HG03571 (cell line): ENCODE measurements around the gene MT1M.
"Not testable (repeated sequence)": the region's sequence is repeated elsewhere in the genome, so short reads cannot be mapped to it uniquely, and the experiment has no call there.

Source experiments
- ATAC-seq: cut with Tn5 transposase; IDR thresholded peaks from one replicate; pipeline ENCODE4 v1.9.1; 2021; ENCODE audit not compliant: unreplicated experiment

MT1M gene

DNA sequence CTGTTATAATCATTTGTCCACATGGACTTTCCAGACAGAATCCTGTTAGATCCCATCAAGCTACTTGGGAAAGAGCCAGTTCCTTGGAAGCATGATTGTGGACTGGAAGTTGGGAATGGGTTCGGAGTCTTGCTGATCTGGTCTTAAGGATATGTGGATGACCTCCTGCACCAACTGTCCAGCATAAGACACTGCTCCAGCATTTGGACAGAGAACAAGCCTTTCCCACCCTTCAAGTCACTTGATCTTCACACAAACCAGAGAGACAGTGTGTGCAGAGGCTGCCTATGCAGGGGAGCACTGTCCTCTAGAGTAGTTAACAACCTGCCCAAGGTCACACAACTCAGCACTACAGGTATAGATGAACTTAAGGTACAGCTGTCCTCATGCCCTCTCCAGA is 13.4 kb downstream of the MT1M start:
- no peak for ATAC-seq

DNA sequence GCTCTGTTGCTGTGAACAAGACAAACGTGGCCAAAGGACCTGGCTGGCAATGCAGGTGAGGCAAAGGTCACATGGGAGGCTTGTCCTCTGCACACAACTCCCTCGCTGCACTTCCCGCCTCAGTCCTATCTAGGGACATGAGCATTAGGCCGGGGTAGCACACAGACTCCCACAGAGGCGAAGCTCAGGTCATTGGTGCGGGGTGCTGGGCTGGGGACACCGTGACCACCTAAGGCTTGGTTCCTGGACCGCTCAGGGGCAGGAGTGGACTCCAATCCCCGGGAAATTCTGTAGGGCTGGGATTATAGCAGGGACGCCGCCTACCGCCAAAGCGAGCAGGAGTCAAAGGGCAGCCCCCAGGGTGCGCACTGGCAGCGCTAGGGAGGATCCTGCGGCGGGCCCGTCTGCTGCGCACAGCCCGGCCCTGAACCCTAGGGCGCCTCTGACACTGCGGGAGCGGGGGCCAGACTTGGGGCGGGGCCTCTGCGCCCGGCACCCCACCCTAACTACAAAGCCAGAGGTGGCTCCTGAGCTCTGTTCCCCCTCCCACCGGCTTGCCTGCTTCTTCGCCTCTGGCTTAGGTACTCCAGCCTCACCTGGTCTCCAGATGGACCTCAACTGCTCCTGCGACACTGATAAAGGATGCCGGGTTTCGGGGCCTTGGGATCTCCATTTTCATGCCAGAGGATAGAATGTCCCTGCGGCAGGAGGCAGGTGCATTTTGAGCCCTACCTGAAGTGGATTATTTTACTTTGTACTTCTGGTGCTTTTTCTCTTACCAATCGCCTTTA is 15.4 kb downstream of the MT1M start:
- no peak for ATAC-seq

DNA sequence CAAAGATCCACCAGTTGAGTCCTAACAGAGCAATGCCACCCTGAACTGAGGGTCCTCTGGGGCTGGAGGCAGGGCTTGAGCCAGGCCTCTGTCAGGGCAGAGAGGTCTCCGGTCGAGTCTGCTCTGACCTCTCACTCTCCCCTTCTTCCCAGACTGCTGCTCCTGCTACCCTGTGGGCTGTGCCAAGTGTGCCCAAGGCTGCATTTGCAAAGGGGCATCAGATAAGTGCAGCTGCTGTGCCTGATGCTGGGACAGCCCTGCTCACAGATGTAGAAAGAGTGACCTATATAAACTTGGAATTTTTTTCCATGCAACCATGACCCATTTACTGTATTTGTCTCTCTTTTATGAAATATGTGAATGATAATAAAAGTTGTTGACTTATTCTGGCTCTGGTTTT is 16.8 kb downstream of the MT1M start:
- ATAC-seq, result no peak

DNA sequence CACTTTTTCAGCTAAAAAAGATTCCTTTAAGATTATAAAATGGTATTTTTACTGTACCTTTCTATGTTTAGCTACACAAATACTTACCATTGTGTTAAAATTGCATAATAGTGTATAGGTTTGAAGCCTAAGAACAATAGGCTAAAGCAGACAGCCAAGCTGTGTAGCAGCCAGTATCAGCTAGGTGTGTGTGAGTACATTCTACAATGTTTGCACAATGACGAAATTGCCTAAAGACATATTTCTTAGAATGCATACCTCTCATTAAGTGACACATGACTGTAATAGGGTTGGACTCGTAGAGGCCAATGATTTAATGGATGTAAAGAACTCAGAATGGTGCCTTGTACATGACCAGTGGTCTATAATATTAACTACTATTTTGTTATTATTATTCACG is 17.4 kb downstream of the MT1M start:
- no peak for ATAC-seq

DNA sequence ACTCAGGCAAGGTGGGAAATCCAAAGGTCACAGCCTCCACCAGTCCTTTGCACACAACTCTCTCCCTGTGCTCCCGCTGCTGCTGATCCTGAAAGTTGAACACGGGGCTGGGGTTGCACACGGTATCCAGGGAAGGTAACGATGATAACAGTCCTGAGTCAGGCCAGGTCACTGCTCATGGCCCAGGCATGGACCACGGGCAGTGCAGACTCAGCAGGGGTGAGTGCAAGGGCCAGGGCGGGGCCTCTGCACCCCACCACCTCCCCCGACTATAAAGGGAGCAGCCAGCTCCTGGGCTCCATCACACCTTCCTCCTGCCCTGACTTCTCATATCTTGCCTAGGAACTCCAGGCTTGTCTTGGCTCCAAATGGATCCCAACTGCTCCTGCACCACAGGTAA is 19.1 kb downstream of the MT1M start, which contains the start of gene MT1B:
Gene MT1B (plus strand): TSS at position 301 of the 400 bp plus-strand sequence. CDS start 68 bp downstream, at position 369.
- no peak for ATAC-seq

DNA sequence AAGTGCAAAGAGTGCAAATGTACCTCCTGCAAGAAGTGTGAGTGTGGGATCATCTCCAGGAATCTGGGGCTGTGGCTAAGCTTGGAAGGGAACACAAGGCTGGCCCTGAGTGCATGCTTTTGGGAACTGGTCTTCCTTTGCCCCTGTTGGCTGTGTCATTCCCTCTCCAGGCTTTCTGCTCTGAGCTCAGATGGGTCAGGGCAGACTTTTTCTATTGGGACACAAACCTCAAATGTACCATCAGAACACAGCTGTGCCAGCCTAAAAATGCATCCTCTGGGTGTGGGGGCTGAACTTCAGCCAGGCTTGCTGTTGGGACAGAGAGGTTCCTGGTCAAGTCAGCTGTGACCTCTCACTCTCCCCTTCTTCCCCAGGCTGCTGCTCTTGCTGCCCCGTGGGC is 20.1 kb downstream of the MT1M start:
- ATAC-seq, result no peak

DNA sequence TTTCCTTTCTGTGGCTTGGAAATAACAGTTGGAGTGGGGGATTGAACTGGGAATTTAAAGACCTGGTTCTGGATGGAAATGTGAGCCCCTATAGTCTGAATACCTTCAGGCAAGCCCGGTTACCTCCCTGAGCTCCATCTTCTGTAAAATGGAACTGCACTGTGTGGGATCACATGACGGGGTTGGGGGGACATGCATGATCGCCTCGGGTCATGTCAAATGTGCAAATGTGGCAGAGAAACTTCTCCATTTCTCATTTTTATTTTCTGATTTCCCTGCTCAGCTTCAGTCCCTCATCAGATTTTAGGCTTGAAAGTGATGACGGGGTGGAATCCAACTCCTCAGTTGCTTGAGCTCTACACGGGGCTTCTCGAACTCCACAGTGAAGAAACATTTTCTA is 20.8 kb downstream of the MT1M start:
- ATAC-seq, result no peak

DNA sequence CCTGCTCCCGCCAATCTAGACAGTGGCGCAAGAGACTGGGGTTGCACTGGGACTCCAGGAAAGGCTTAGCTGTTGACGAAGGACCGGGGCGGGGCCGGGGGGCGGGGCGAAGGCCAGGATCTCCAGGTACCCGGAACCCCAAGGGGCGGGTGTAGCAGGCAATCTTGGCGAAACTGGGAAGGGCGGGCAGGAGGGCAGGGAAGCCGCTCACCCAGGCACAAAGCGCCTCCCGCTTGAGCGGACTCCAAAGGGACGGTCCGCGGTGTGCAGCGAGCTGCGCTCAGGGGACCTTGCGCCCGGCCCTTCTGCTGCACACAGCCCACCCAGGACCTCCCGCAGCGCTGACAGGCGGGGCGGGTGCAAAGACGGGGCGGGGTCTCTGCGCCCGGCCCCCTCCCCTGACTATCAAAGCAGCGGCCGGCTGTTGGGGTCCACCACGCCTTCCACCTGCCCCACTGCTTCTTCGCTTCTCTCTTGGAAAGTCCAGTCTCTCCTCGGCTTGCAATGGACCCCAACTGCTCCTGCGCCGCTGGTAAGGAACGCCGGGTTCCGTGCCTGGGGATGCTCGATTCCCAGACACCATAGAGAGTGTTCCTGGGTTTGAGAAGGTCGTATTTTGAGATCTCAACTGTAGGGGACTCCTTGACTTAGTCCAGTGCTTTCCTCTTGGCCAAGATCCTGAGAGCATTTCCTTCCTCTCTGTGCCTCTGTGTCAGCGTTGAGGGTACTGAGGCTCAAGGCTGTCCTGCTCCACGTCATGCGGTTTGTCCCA is 25.3 kb downstream of the MT1M start, which contains the start of gene MT1F:
Gene MT1F (plus strand): TSS at position 405 of the 772 bp plus-strand sequence. CDS start 100 bp downstream, at position 505.
- ATAC-seq, result no peak

DNA sequence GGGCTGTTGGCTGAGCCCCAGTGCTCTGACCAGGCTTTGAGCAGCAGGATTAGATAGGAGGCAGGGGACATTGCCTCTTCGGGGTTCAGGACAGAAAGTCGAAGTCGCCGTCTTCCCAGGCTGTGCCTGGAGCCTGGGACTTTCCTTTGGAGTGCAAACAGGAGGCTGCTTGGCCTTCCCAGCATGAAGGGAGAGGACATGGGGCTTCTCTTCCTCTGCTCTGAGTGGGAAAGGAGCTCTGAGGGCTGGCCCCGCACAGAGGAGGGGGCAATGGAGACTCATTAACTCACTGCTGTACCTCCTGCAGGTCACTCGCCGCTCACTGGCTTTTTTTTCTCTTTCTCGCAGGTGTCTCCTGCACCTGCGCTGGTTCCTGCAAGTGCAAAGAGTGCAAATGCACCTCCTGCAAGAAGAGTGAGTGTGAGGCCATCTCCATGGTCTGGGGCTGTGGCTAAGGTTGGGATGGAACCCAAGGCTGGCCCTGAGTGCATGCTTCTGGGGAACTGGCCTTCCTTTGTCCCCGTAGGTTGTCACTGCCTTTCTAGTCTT is 25.9 kb downstream of the MT1M start:
- ATAC-seq, result no peak

DNA sequence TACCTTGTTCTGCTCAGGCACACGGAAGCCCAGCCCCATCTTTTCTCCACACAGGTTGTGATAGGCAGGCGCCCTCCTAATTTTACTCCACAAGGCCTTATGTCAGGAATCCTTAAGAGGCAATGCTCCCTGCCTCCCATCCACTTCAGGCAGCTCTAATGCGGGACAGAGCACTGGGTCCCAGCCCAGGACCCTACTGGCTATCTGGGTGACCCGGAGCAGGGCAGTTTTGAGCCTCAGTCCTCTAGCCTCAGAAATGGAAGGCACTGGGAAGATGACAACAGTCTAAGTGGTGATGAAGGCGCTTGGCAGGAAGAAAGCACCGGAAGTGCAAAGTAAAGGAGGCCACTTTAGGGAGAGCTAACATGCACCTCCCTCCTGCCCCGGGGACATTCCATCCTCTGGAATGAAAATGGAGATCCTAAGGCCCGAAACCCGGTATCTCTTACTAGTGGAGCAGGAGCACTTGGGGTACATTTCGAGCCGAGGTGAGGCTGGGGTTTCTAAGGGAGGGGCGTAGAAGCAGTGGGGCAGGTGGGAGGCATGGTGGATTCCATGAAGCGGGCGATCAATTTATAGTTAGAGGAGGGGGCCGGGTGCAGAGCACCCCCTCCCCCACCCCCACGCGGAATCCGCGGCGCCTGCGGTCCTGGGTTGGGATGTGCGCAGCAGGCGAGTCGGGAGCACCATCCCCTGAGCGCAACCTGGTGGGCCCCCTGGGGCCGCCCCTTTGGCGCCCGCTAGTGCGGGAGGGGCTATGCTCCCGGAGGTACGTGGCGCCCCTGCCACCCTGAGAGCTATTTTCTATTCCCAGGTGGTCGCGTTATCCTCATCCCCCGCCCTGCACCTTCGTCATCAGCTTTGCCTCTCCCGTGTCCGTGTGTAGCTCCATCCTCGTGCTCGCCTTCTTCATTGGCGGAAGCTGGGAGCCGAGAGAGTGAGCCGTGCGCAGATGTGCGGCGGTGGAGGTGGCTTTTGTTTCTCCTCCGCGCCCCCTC is 30.2 kb downstream of the MT1M start:
- no peak for ATAC-seq

DNA sequence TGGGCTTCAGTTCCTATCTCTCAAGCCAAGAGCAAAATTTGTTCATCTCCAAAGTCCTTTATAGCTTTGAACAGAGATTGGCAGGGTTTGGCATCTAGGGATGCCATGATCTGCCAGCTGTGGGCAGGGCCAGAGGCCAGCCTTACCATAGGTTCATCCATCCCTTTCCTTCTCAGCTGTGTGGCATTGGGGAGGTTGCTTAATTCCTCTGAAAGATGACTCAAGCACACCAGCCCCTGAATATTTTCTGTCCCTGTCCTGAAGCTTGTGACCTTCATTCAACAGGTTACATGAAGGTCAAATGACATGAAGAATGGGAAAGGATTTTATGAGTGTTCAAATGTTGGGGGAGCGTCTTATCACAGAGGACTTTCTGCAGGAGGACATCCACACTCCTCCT is 32.0 kb downstream of the MT1M start:
- no peak for ATAC-seq

DNA sequence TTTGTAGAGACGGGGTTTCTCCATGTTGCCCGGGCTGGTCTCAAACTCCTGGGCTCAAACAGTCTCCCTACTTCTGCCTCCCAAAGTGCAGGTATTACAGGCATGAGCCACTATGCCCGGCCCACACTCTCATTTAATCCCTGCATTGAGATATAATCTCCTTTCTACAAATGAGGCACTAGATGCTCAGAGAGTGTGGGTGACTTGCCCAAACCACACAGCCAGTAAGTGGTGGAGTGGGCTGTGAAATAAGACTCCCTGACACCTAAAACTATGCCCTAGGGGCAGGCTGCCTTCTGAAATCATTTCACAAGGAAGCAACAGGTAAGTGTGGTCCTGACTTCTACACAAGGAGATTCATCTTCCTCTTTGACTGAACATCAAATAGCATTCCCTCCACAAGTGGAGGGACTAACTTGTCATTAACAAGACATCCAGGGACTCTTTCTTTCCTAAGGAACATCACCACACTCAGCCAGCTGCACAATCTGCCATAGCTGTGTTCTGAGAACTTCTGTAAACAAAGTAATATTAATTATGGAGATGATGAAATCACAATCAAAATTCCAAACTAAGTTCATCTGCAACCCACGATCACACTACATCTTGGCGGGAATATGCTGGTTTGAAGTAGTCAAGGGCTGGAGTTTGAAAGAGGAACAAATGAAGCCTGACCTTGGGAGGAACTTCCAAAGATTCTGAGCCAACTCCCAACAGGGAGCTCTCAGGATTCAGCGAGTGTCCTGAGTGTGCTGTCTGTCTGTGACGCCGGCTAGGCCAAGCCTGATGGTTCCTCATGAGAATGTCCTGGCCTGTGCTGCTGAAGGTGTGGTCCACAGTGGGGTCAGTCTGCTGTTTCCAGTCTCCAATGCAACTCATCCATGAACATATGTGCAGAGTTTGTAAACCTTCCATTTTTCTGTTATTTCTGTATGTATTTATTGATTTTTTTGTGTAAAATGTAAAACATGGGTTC is 33.1 kb downstream of the MT1M start:
- not testable (repeated sequence) for ATAC-seq

DNA sequence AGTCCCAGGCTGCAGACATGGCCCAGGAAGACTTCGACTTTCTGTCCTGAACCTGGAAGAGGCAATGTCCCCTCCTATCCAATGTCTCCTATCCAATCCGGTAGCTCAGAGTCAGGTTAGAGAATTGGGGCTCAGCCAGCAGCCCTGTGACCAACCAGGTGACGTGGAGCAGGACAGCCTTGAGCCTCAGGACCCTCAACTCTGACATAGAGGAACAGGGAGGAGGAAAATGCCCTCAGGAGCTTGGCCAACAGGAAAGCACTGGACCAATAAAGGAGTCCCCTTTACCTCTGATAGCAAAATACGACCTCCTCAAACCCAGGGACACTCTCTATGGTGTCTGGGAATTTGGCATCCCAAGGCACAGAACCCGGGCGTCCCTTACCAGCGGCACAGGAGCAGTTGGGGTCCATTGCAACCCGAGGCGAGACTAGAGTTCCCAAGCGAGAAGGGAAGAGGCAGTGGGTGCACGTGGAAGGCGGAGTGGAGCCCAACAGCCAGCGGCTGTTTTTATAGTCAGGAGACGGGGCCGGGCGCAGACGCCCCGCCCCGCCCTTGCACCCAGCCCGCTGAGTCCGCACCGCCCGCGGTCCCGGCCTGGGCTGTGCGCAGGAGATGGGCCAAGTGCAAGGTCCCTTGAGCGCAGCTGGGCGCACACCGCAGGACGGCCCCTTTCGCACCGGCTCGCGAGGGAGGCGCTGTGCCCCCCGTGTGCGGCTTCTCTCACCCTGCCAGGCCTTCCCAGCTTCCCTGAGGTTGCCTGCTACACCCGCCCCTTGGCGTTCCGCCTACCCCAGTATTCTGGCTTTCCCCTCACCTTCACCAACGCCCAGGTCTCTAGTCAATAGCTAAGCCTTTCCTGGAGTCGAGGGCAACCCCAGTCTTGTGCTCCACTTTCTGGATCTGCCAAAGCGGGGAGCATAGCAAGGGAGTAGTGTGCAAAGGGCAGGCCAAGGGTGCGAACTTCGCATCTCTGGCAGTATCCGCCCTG is 35.4 kb downstream of the MT1M start, which contains the start of gene MT1G:
Gene MT1G (minus strand): TSS at position 485 of the 991 bp plus-strand sequence. CDS start 72 bp downstream, at position 413.
- no peak for ATAC-seq

DNA sequence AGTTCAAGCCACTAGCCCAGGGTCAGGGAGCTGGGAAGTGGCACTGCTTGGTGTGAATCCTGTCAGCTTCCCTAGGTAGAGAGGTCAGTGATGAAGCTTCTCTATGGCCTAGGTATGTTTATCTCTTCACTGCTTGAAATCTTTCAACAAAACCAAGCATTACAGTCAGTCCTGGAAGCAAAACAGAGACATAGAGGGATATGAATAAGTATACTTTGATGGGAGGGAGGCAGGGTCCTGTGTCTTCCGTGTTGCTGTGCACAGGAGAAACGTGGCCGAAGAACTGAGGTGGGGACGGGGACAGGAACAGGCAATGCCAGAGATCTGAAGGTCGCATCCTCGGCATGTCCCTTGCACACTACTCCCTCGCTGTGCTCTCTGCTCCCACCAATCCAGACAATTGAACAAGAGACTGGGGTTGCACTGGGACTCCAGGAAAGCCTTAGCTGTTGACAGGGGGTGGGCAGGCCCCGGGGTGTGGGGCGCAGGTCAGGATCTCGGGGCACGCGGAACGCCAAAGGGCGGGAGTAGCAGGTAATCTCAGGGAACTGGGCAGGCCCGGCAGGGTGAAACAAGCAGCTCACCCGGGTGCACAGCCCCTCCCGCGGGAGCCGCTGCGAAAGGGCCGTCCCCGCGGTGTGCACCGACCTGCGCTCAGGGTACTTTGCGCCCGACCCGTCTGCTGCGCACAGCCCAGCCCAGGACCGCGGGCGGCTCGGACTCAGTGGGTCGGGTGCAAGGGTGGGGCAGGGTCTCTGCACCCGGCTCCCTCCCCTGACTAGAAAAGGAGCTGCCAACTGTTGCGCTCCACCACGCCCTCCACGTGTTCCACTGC is 36.8 kb downstream of the MT1M start, which contains the start of gene MT1H:
Gene MT1H (plus strand): TSS at position 810 of the 835 bp plus-strand sequence. CDS start 71 bp downstream, outside the sequence.
- ATAC-seq, result no peak

DNA sequence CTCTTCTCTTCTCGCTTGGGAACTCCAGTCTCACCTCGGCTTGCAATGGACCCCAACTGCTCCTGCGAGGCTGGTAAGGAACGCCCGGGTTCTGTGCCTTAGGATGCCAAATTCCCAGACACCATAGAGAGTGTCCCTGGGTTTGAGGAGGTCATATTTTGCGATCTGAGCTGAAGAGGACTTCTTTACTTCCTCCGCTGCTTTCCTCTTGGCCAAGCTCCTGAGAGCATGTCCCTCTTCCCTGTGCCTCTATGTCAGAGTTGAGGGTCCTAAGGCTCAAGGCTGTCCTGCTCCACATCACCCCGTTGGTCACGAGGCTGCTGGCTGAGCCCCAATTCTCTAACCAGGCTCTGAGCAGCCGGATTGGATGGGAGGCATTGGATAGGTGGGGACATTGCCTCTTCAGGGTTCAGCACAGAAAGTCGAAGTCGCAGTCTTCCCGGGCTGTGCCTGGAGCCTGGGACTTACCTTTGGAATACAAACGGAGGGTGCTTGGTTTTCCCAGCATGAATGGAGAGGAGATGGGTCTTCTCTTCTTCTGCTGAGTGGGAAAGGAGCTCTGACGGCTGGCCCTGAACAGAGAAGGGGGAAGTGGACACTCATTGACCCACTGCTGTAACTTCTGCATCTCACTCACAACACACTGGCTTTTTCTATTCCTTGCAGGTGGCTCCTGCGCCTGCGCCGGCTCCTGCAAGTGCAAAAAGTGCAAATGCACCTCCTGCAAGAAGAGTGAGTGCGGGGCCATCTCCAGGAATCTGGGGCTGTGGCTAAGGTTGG is 37.6 kb downstream of the MT1M start:
- no peak for ATAC-seq

DNA sequence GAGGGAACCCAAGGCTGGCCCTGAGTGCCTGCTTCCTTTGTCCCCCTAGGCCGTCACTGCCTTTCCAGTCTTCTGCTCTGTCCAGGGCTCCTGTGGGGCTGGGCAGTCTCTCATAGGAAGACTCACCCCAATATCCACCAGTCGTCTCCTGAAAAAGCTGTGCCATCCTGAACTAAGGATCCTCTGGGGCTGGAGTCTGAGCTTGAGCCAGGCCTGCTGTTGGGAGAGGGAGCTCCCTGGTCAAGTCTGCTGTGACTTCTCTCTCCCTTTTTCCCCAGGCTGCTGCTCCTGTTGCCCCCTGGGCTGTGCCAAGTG is 38.1 kb downstream of the MT1M start:
- no peak for ATAC-seq
